DMS53 (cell line): Measurements from ENCODE around the gene YPEL3.
"Not testable (repeated sequence)": the region's sequence is repeated elsewhere in the genome, so short reads cannot be mapped to it uniquely, and the experiment has no call there.

ENCODE experiments used
- DNase-seq: peaks from one replicate; lab custom pipeline; 2025; lab: John Stamatoyannopoulos, UW

YPEL3 gene

GRCh38 chr16:30116291-30117207 lies 20.5 kb upstream of the YPEL3 start:
- DNase-seq, result no peak

- DNase-seq, result peak; percentile 20
These were observed 19.2 kb upstream of the YPEL3 start for GRCh38 chr16:30115238-30115637.

- DNase-seq, result not testable (repeated sequence)
These were observed 18.8 kb upstream of the YPEL3 start for GRCh38 chr16:30114833-30115232.

- DNase-seq, result no peak
These were observed 18.4 kb upstream of the YPEL3 start for GRCh38 chr16:30114411-30114810.

- no peak for DNase-seq
These were observed 17.8 kb upstream of the YPEL3 start for GRCh38 chr16:30113711-30114333.

GRCh38 chr16:30113031-30113710 lies 17.2 kb upstream of the YPEL3 start, which contains the start of gene GDPD3:
GDPD3 (minus strand) TSS chr16:30113537; CDS start chr16:30113478, 59 bp downstream.
- DNase-seq, result peak; percentile 32

- peak; percentile 81 for DNase-seq
These were observed 16.4 kb upstream of the YPEL3 start for GRCh38 chr16:30112197-30113030.

GRCh38 chr16:30110661-30111060 lies 14.6 kb upstream of the YPEL3 start:
- no peak for DNase-seq

- DNase-seq, result no peak
These were observed 12.2 kb upstream of the YPEL3 start for GRCh38 chr16:30108059-30108850.

GRCh38 chr16:30104492-30104891 lies 8.5 kb upstream of the YPEL3 start:
- DNase-seq, result no peak

GRCh38 chr16:30104090-30104489 lies 8.1 kb upstream of the YPEL3 start:
- DNase-seq, result no peak

- DNase-seq, result no peak
These were observed 1.0 kb upstream of the YPEL3 start for GRCh38 chr16:30096862-30097563.

- peak; percentile 58 for DNase-seq
These were observed 591 bp downstream of the YPEL3 start for GRCh38 chr16:30095166-30096078.

- no peak for DNase-seq
These were observed 1.4 kb downstream of the YPEL3 start for GRCh38 chr16:30094541-30095165.

GRCh38 chr16:30092373-30093010 lies 3.5 kb downstream of the YPEL3 start:
- DNase-seq, result peak; percentile 92

GRCh38 chr16:30091474-30092372 lies 4.3 kb downstream of the YPEL3 start, which contains the start of gene TBX6:
TBX6 (minus strand) TSS chr16:30091924; CDS start chr16:30091193, 731 bp downstream.
- DNase-seq, result peak; percentile 95
